ENCODE data around the gene YIPF4. TPM values are rescaled to one million over a fixed set of nuclear protein-coding genes. Genes with fewer than 3 reads are reported as not detected.

YIPF4 gene
- total and polyA plus RNA-seq, 2 donors (not counting 3 experiments of a cell fraction or from before 2014, with no cell fraction given) = 8.6 to 40.1 TPM

- DNase-seq (ENCODE audit: low read depth, low spot score) (no peak), FAIRE-seq (no peak)
- intact Hi-C loops (cut with micrococcal nuclease) = no loop called here
- Histone ChIP-seq H3K36me3 (ENCODE audit: control insufficient read depth in 2 of 2, extremely low read depth in 1 of 2, insufficient read depth in 2 of 2, low read length in 2 of 2) (no peaks in the 10 kb centered on the region), H3K9me3 (replicated peaks; ENCODE audit: control insufficient read depth, insufficient read depth, low read length) (no peaks in the 10 kb centered on the region), H3K4me1 (ENCODE audit: control insufficient read depth, extremely low read depth, insufficient read depth, low read length) (no peaks in the 10 kb centered on the region), H3K9ac (replicated peaks; ENCODE audit: extremely low read depth, insufficient read depth, low read length) (no peak overlapping the region), H2AFZ (ENCODE audit: low read depth, low read length) (no peak overlapping the region), H4K20me1 (replicated peaks; ENCODE audit: control insufficient read depth, extremely low read depth, insufficient read depth, low read length) (no peaks in the 10 kb centered on the region), H3K79me2 (ENCODE audit: control insufficient read depth, insufficient read depth, low read length) (no peaks in the 10 kb centered on the region), H3K4me3 (replicated peaks in 1 of 3; ENCODE audit: insufficient read depth in 1 of 3, low read depth in 1 of 3, low read length in 3 of 3) (no peak overlapping the region), H3K27ac (ENCODE audit: insufficient read depth, low read depth, low read length) (no peak overlapping the region), H3K4me2 (ENCODE audit: insufficient read depth, low read length) (no peak overlapping the region), H3K27me3 (ENCODE audit: control insufficient read depth in 2 of 2, insufficient read depth in 2 of 2, low read length in 2 of 2) (no peaks in the 10 kb centered on the region), H3K9me1 (replicated peaks; ENCODE audit: control insufficient read depth, extremely low read depth, insufficient read depth, low read length) (no peaks in the 10 kb centered on the region)
- TF ChIP-seq MAX (IDR thresholded peaks at IDR 0.05; ENCODE audit: insufficient read depth, insufficient read length) (no peak), POLR2AphosphoS5 (IDR thresholded peaks at IDR 0.05; ENCODE audit: insufficient read depth, low read depth, low read length) (no peak), MYC (IDR thresholded peaks at IDR 0.05; ENCODE audit: low read depth, low read length) (no peak), EZH2 (IDR thresholded peaks at IDR 0.05; ENCODE audit: borderline replicate concordance, low read depth, low read length, severe bottlenecking) (no peak), GATA2 (IDR thresholded peaks at IDR 0.05; ENCODE audit: insufficient read depth, insufficient read length, low read depth, low read length) (no peak), POLR2A (IDR thresholded peaks at IDR 0.05; ENCODE audit: low read depth, low read length) (no peak), JUN (IDR thresholded peaks at IDR 0.05; ENCODE audit: borderline replicate concordance, insufficient read depth, insufficient read length, low read depth) (no peak), FOS (IDR thresholded peaks at IDR 0.05; ENCODE audit: borderline replicate concordance, insufficient read depth, low read length) (no peak)
- TF ChIP-seq, protein P1, sequence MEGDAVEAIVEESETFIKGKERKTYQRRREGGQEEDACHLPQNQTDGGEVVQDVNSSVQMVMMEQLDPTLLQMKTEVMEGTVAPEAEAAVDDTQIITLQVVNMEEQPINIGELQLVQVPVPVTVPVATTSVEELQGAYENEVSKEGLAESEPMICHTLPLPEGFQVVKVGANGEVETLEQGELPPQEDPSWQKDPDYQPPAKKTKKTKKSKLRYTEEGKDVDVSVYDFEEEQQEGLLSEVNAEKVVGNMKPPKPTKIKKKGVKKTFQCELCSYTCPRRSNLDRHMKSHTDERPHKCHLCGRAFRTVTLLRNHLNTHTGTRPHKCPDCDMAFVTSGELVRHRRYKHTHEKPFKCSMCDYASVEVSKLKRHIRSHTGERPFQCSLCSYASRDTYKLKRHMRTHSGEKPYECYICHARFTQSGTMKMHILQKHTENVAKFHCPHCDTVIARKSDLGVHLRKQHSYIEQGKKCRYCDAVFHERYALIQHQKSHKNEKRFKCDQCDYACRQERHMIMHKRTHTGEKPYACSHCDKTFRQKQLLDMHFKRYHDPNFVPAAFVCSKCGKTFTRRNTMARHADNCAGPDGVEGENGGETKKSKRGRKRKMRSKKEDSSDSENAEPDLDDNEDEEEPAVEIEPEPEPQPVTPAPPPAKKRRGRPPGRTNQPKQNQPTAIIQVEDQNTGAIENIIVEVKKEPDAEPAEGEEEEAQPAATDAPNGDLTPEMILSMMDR (IDR thresholded peaks at IDR 0.05; ENCODE audit: extremely low read depth in 1 of 2, insufficient read depth in 1 of 2, low read depth in 1 of 2, low read length in 2 of 2) = no peak
- dilution Hi-C loops (cut with MboI; ENCODE audit: extremely low pct_ligation_motif_present, low sequenced_read_pairs) = no loop called here
- ChIA-PET POLR2A (no interaction called here), CTCF (no interaction called here)
- no TSS peak for BruUV-seq (replicated peaks)
Observed at GRCh38 chr2:32262105-32262504, 15.6 kb upstream of the YIPF4 start.

All from endothelial cell of umbilical vein (primary cell).